GM12872 (cell line): ENCODE data around the gene ERG.

Experiments
- CTCF ChIP-seq: IDR thresholded peaks from 3 replicates; pipeline ENCODE4 v1.5.1; 2011; ENCODE audit warnings: low read depth, mild to moderate bottlenecking, low read length, moderate library complexity; ENCODE audit not compliant: insufficient read depth

The ERG gene

GRCh38 chr21:38402795-38403194 is 95.5 kb downstream of the ERG start:
- TF ChIP-seq CTCF: no peak

- TF ChIP-seq CTCF: no peak
Measured at GRCh38 chr21:38402291-38402690, 96.0 kb downstream of the ERG start.

- TF ChIP-seq CTCF: no peak
Measured at GRCh38 chr21:38401191-38401926, 96.9 kb downstream of the ERG start.

DNA sequence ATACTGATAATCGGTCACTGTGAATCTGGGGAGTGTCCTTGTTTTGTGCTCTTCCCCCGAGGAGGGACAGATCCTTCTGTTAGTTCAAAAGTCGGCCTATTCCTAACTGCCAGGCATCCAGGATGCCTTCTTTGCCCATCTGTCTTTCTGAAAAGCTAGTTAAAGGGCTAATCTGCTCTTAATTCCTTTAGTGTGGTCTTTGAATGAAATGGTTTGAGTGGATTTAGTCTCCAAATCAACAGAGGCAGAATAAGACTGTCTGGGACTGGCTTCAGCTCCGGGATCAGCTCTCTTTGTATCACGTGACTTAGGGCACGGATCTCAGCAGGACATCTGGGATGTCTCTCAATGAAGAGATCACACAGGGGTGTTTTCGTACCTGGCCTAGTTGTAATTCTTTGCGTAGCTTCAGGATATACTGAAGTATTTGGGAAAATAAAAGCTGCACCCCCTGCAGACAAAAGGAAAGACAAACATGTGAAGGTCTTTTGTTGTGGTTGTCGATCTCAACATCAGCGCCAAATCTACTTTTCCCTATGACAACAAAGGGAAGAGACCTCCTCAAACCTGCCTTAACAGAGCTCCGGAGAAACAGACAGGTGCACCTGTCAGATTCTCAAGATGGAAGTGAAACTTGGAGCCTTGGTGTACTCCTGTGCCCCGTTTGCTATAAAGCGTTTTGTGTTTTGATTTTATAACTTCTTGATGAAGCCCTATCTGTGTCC is 97.9 kb downstream of the ERG start:
- no peak for TF ChIP-seq CTCF

DNA sequence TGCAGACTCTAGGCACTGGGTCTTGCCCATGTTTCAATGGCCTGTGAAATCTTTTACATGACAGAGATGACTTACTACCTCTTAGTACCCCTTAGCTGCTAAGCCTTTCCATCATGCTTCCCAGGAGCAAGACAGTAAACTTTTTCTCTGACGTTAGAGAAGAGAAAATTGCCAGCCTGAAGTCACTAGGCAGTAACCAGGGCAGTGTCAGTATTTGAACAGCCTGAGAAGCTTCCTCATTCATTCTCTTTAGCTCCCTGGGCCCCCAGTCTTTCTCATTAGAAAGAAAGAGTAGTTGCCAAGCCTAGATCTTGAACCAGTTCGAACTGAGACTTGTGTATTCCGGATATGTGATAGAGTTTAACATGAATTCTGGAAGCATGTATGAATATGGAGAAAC is 99.2 kb downstream of the ERG start:
- TF ChIP-seq CTCF: no peak

- no peak for TF ChIP-seq CTCF
Measured at GRCh38 chr21:38396325-38396724, 102.0 kb downstream of the ERG start.

- no peak for TF ChIP-seq CTCF
Measured at GRCh38 chr21:38395581-38395980, 102.7 kb downstream of the ERG start.
